Neutrophil (primary cell): Measurements from ENCODE around the gene TBC1D14.

Source experiments
- H3K27ac ChIP-seq: fragments of 200-600 bp; sonication (generic); 2 replicates; pipeline ENCODE4 v1.5.1; 2016; ENCODE audit warnings: mild to moderate bottlenecking, moderate library complexity
- H3K27me3 ChIP-seq: fragments of 200-600 bp; sonication (generic); 2 replicates; pipeline ENCODE4 v1.6.0; 2016; ENCODE audit warnings: mild to moderate bottlenecking
- H3K36me3 ChIP-seq: fragments of 200-600 bp; sonication (generic); 2 replicates; pipeline ENCODE4 v1.5.1; 2017
- H3K4me1 ChIP-seq, 2 experiments: fragments of 200-600 bp in 1 of 2; sonication (generic) in 1 of 2; 1 replicate in 1 of 2; 2 replicates in 1 of 2; pipeline versions ENCODE4 v1.5.1 to v1.6.1; 2013 to 2016; ENCODE audit warnings: low read depth in 1 of 2, low read length in 1 of 2, mild to moderate bottlenecking in 1 of 2, moderate library complexity in 1 of 2; ENCODE audit not compliant: control insufficient read depth in 1 of 2, insufficient read depth in 1 of 2
- H3K4me3 ChIP-seq, 2 experiments: fragments of 200-600 bp in 1 of 2; sonication (generic) in 1 of 2; 1 replicate in 1 of 2; 2 replicates in 1 of 2; pipeline ENCODE4 v1.5.1; 2013 to 2016; ENCODE audit warnings: low read depth in 1 of 2, low read length in 1 of 2, mild to moderate bottlenecking in 1 of 2, moderate library complexity in 1 of 2
- H3K9me3 ChIP-seq: fragments of 200-600 bp; sonication (generic); 2 replicates; pipeline ENCODE4 v1.5.1; 2016
- TF ChIP-seq, protein P1 (sequence below): fragments of 200-600 bp; sonication (generic); IDR thresholded peaks from 2 replicates; pipeline ENCODE4 v1.5.1; 2016; ENCODE audit warnings: antibody characterized with exemption

Gene TBC1D14

DNA sequence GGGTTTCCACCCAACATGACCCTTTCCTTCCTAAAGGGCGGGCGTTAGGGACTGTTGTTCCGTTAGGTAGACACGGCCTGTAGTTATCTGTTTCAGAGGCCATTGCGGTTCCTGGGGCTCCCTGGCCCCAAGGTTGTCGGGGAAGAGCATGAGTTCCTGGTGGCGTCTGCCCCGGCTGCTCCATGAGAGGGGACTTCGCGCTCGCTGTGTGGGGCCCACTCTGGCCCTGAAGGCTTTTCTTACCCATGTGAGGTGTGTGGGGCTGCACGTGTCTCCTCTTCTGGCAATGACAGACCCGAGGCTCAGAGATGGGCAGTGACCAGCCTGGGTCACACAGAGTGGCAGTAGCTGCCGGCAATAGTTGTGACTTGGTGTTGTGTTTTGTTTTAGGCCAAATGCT is 142.7 kb downstream of the TBC1D14 start:
- Histone ChIP-seq H3K36me3 (peaks cover 56% of the 10 kb centered on the region), H3K4me1 (peaks cover 36 to 47% of the 10 kb centered on the region in 2 experiments), H3K9me3 (no peaks in the 10 kb centered on the region), H3K27ac (peak overlapping the region; percentile 93), H3K27me3 (no peaks in the 10 kb centered on the region), H3K4me3 (peak overlapping the region; percentile 44 to 58)
- TF ChIP-seq, protein P1, sequence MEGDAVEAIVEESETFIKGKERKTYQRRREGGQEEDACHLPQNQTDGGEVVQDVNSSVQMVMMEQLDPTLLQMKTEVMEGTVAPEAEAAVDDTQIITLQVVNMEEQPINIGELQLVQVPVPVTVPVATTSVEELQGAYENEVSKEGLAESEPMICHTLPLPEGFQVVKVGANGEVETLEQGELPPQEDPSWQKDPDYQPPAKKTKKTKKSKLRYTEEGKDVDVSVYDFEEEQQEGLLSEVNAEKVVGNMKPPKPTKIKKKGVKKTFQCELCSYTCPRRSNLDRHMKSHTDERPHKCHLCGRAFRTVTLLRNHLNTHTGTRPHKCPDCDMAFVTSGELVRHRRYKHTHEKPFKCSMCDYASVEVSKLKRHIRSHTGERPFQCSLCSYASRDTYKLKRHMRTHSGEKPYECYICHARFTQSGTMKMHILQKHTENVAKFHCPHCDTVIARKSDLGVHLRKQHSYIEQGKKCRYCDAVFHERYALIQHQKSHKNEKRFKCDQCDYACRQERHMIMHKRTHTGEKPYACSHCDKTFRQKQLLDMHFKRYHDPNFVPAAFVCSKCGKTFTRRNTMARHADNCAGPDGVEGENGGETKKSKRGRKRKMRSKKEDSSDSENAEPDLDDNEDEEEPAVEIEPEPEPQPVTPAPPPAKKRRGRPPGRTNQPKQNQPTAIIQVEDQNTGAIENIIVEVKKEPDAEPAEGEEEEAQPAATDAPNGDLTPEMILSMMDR = no peak

DNA sequence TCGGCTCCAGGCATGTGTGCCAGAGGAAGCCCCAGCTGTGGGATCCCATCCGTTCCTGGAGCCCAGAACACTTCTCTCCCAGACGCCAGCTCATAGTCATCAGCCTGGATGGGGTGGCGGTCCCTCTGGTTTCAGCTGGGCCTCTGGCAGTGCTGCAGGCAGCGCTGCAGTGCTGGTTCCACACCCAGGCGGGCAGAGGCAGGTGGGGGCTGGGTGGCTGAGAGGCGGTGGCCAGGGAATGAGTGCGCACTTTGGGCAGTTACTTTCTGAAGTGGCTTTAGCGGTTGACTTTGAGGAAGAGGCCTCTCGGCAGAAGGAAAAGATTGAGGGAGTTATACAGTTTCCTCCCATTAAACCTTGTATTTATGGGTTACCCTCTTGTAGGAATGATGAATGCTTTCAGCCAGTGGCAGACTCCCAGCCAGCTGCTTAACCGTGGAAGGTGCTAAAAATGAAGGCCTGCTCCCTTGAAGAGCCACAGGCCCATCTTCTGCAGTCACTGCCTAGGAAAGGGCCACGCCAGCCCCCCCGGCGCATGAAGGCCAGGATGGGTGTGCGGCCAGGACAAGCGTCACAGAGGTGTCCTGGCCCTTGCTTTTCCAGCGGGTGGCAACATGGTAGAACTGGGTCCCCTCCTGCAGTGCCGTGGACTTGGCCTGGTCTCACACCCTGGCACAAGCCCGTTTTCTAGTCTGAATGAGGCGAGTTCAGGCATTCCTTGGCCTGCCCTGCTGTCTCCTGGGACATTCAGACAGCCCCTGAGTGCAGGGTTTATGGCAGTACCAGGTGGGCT is 143.5 kb downstream of the TBC1D14 start:
- Histone ChIP-seq H3K27ac (peak overlapping the region; percentile 93), H3K27me3 (no peaks in the 10 kb centered on the region), H3K9me3 (no peaks in the 10 kb centered on the region), H3K4me3 (peak overlapping the region; percentile 44 to 58), H3K4me1 (peaks cover 41 to 45% of the 10 kb centered on the region in 2 experiments), H3K36me3 (peaks cover 49% of the 10 kb centered on the region)
- TF ChIP-seq, protein P1 = peak; percentile 19

DNA sequence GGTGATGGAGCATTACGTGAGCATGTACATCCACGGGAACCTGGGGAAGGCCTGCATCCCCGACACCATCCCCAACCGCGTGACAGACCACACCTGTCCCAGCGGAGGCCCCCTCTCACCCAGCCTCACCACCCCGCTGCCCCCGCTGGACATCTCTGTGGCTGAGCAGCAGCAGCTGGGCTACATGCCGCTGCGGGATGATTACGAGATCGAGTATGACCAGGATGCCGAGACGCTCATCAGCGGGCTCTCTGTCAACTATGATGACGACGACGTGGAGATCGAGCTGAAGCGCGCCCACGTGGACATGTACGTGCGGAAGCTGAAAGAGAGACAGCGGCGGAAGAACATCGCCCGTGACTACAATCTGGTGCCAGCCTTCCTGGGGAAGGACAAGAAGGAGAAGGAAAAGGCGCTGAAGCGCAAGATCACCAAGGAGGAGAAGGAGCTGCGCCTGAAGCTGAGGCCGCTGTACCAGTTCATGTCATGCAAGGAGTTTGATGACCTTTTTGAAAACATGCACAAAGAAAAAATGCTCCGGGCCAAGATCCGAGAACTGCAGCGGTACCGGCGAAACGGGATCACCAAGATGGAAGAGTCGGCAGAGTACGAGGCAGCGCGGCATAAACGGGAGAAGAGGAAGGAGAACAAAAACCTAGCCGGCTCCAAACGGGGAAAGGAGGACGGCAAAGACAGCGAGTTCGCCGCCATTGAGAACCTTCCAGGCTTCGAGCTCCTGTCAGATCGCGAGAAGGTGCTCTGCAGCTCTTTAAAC is 144.7 kb downstream of the TBC1D14 start:
- Histone ChIP-seq H3K4me3 (peak overlapping the region in 1 of 2 experiments; percentile 58), H3K4me1 (peaks cover 53 to 56% of the 10 kb centered on the region in 2 experiments), H3K9me3 (no peaks in the 10 kb centered on the region), H3K27ac (peak overlapping the region; percentile 93), H3K36me3 (peaks cover 44% of the 10 kb centered on the region), H3K27me3 (no peaks in the 10 kb centered on the region)
- TF ChIP-seq, protein P1 = no peak

DNA sequence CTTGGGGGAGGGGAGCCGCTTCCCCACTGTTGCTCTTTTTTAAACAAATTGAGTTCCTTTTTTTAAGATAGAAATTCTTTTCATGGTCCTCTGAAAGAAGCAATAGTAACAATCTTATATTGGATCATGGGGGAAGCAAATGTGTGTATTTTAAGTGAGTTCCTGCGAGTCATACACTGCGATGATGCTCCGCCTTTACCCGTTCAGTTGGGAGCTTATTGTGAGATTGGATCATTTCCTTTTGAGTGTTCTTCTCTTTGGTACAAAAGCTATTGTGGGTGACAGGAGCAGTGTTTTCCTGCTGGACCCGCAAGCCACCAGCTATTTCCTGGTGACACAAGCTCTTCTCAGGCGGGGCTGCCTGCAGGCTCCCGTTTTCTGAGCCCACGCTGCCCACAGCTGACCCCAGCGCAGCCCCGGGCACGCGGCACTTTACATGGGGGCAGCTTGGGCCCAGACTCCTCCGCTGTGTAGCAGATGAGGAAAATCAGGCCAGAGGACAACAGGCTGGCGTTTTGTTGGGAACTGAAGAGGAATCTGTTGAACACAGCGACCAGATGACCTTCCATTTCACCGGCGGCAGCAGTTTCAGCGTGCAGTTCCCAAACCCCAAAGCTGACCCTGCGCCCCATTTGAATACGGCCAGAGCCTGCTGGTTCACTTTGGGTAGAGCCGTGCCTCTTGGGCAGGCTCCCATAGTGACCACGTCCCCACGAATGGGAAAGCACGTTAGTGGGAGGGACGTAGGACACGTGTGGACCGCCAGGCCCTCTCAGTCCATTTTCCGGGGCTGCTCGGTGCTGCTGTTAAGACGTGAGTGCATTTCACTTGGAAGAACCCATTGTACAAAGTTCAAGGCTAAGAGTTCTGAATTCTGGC is 145.7 kb downstream of the TBC1D14 start:
- no peak overlapping the region for H3K4me3 ChIP-seq
- peak overlapping the region; percentile 48 for H3K27ac ChIP-seq
- peaks cover 44% of the 10 kb centered on the region for H3K36me3 ChIP-seq
- H3K4me1 ChIP-seq = peaks cover 63 to 67% of the 10 kb centered on the region in 2 experiments
- TF ChIP-seq, protein P1 = no peak
- H3K27me3 ChIP-seq = no peaks in the 10 kb centered on the region
- no peaks in the 10 kb centered on the region for H3K9me3 ChIP-seq

DNA sequence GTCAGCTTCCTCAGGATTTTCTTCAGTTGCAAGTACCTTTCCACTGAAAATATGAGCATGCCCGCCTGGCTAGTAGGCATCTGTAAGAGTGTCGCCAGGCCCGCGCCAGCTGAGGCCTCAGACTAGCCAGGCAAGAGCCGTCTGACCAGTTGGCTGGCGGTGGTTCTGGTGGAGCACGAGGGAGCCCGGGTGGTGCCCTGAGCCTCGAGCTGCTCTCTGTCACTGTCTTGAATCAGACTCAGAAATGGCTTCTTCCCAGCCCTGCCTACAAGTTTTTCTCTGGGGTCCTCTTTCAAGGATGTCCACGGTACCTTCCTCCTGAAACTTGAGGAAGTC is 146.3 kb downstream of the TBC1D14 start:
- Histone ChIP-seq H3K9me3 (no peaks in the 10 kb centered on the region), H3K27me3 (no peaks in the 10 kb centered on the region), H3K4me3 (no peak overlapping the region), H3K36me3 (peaks cover 39% of the 10 kb centered on the region), H3K27ac (peak overlapping the region; percentile 33), H3K4me1 (peaks cover 69 to 73% of the 10 kb centered on the region in 2 experiments)
- TF ChIP-seq, protein P1 = no peak
